ENCODE data around the gene AFDN. TPM values are rescaled to one million over a fixed set of nuclear protein-coding genes. Genes with fewer than 3 reads are reported as not detected.

Gene AFDN
- total and polyA plus RNA-seq, 2 donors = 15.3 to 16.7 TPM

DNA sequence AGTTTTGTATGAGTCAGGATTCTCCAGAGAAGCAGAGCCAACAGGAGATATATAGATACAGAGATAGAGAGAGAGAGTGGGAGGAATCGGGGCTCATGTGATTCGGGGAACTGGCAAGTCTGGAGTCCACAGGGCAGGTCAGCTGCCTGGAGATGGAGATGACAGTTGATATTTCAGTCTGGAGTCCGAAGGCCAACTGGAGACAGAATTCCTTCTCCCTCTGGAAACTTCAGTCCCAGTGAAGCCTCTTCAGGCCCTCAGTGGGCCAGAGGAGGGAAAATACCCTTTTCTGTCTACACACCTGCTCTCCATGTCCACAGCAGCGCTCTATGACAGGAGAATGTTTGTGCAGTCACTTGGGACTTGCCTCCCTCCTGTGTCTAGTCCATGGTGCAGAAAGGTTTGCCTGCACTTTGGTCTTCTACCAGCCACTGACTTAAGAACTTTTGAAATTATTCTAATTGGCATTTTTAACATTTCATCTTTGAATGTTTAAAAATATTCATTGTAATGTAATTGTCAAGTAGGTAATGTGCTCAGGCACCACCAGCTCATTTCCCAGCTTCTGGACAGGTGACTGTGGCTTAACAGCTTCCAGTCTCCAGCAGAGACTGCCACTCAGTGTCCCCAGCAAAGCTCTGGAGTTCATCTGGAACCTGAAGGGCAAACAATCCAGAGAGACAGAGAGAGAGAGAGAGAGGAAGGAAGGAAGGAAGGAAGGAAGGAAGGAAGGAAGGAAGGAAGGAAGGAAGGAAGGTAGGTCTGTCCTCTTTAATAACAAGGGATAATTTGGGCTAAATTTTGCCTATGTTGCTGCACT is 43.8 kb upstream of the AFDN start:
- no peaks in the 10 kb centered on the region for H3K36me3 ChIP-seq (ENCODE audit: control insufficient read depth in 2 of 2, insufficient read depth in 2 of 2, low read length in 1 of 2)
- H3K4me1 ChIP-seq (ENCODE audit: control insufficient read depth in 2 of 2, insufficient read depth in 2 of 2, low read length in 2 of 2) = no peaks in the 10 kb centered on the region
- H3K27me3 ChIP-seq (ENCODE audit: control insufficient read depth in 2 of 2, insufficient read depth in 1 of 2, low read length in 1 of 2) = no peaks in the 10 kb centered on the region
- no peak overlapping the region for H3K27ac ChIP-seq (ENCODE audit: low read depth in 1 of 2, low read length in 1 of 2)
- no peak for DNase-seq (ENCODE audit: low read depth in 6 of 9, low spot score in 9 of 9)
- H3K4me3 ChIP-seq (ENCODE audit: low read length in 2 of 2) = no peak overlapping the region
- H3K9me3 ChIP-seq (ENCODE audit: control insufficient read depth in 2 of 2, insufficient read depth in 1 of 2, low read length in 1 of 2) = no peaks in the 10 kb centered on the region
- WGBS = 93% methylated on average over 4 of the region's 4 CpGs

DNA sequence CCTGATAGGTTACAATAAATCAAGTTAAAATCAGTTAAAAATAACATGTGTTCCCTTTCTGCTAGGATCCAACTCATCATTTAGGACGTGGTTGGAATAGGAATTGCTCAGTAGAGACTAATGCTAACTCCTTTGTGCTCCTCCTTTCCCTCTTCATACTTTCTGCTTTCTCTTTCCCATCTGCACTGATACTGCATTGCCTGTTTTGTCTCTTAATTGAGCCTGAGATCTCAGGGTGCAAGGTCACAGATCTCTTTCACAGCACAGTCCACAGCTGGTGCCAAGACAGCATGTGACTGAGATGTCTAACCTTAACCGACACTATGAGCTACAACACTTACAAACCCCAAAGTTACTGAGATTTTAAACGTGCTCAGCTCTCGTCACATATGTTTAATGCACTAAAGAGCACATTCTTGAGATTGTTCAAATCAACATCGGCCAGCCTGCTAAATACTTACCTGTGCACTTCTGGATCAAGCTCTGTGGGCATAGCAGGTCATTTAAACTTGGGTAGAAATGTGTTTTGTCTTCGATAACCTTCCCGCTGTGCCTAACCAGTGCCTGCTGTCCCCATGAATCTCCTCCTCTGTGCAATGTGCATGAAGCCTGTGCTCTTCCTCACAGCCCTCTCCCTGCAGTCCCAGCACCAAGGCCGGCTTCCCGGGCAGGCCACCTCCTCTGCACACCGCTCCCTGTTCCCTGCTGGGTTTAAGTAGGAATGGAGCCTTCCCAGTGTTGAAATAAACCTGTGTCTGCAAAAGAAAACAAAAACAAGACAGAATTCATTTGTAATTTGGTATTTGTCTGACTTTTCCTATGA is 39.6 kb upstream of the AFDN start:
- Histone ChIP-seq H3K4me3 (ENCODE audit: low read length in 2 of 2) (no peak overlapping the region), H3K4me1 (ENCODE audit: control insufficient read depth in 2 of 2, insufficient read depth in 2 of 2, low read length in 2 of 2) (no peaks in the 10 kb centered on the region), H3K36me3 (ENCODE audit: control insufficient read depth in 2 of 2, insufficient read depth in 2 of 2, low read length in 1 of 2) (no peaks in the 10 kb centered on the region), H3K9me3 (ENCODE audit: control insufficient read depth in 2 of 2, insufficient read depth in 1 of 2, low read length in 1 of 2) (no peaks in the 10 kb centered on the region), H3K27me3 (ENCODE audit: control insufficient read depth in 2 of 2, insufficient read depth in 1 of 2, low read length in 1 of 2) (no peaks in the 10 kb centered on the region), H3K27ac (ENCODE audit: low read depth in 1 of 2, low read length in 1 of 2) (no peak overlapping the region)
- DNase-seq (ENCODE audit: low read depth in 6 of 9, low spot score in 9 of 9) = no peak
- 93% methylated on average over 10 of the region's 10 CpGs for WGBS

- no peak for DNase-seq (ENCODE audit: low read depth in 6 of 9, low spot score in 9 of 9)
- H3K36me3 ChIP-seq (ENCODE audit: control insufficient read depth in 2 of 2, insufficient read depth in 2 of 2, low read length in 1 of 2) = no peaks in the 10 kb centered on the region
- no peaks in the 10 kb centered on the region for H3K9me3 ChIP-seq (ENCODE audit: control insufficient read depth in 2 of 2, insufficient read depth in 1 of 2, low read length in 1 of 2)
- no peaks in the 10 kb centered on the region for H3K27me3 ChIP-seq (ENCODE audit: control insufficient read depth in 2 of 2, insufficient read depth in 1 of 2, low read length in 1 of 2)
- H3K4me3 ChIP-seq (ENCODE audit: low read length in 2 of 2) = no peak overlapping the region
- 88% methylated on average over 23 of the region's 23 CpGs for WGBS
- no peak overlapping the region for H3K27ac ChIP-seq (ENCODE audit: low read depth in 1 of 2, low read length in 1 of 2)
- H3K4me1 ChIP-seq (ENCODE audit: control insufficient read depth in 2 of 2, insufficient read depth in 2 of 2, low read length in 2 of 2) = no peaks in the 10 kb centered on the region
Observed at GRCh38 chr6:167787896-167788562, 38.7 kb upstream of the AFDN start.

GRCh38 chr6:167788563-167788903 is 38.2 kb upstream of the AFDN start:
- H3K36me3 ChIP-seq (ENCODE audit: control insufficient read depth in 2 of 2, insufficient read depth in 2 of 2, low read length in 1 of 2) = no peaks in the 10 kb centered on the region
- no peak overlapping the region for H3K27ac ChIP-seq (ENCODE audit: low read depth in 1 of 2, low read length in 1 of 2)
- no peaks in the 10 kb centered on the region for H3K9me3 ChIP-seq (ENCODE audit: control insufficient read depth in 2 of 2, insufficient read depth in 1 of 2, low read length in 1 of 2)
- WGBS = 95% methylated on average over 2 of the region's 2 CpGs
- no peak overlapping the region for H3K4me3 ChIP-seq (ENCODE audit: low read length in 2 of 2)
- no peak for DNase-seq (ENCODE audit: low read depth in 6 of 9, low spot score in 9 of 9)
- H3K27me3 ChIP-seq (ENCODE audit: control insufficient read depth in 2 of 2, insufficient read depth in 1 of 2, low read length in 1 of 2) = no peaks in the 10 kb centered on the region
- H3K4me1 ChIP-seq (ENCODE audit: control insufficient read depth in 2 of 2, insufficient read depth in 2 of 2, low read length in 2 of 2) = no peaks in the 10 kb centered on the region

DNA sequence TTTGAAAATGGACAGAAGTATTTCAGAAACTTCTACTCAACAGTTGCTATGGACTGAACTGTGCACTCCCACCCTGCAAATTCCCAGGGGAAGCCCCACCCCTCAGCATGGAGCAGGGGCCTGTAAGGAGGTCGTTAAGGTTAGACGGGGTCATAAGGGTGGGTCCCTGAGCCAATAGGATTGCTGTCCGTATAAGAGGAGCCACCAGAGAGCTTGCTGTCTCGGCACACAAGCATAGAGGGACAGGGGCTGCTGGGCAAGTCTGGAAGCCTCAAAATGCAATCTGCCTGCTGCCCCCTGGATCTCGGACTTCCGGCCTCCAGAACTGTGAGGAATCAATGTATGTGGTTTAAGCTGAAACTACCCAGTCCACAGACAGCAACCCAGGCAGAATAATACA is 37.4 kb upstream of the AFDN start:
- no peaks in the 10 kb centered on the region for H3K36me3 ChIP-seq (ENCODE audit: control insufficient read depth in 2 of 2, insufficient read depth in 2 of 2, low read length in 1 of 2)
- 75% methylated on average over 6 of the region's 6 CpGs for WGBS
- peaks cover 2 to 3% of the 10 kb centered on the region in 2 donors for H3K27me3 ChIP-seq (ENCODE audit: control insufficient read depth in 2 of 2, insufficient read depth in 1 of 2, low read length in 1 of 2)
- no peaks in the 10 kb centered on the region for H3K9me3 ChIP-seq (ENCODE audit: control insufficient read depth in 2 of 2, insufficient read depth in 1 of 2, low read length in 1 of 2)
- no peak overlapping the region for H3K27ac ChIP-seq (ENCODE audit: low read depth in 1 of 2, low read length in 1 of 2)
- no peak overlapping the region for H3K4me3 ChIP-seq (ENCODE audit: low read length in 2 of 2)
- no peak for DNase-seq (ENCODE audit: low read depth in 6 of 9, low spot score in 9 of 9)
- H3K4me1 ChIP-seq (ENCODE audit: control insufficient read depth in 2 of 2, insufficient read depth in 2 of 2, low read length in 2 of 2) = no peaks in the 10 kb centered on the region

DNA sequence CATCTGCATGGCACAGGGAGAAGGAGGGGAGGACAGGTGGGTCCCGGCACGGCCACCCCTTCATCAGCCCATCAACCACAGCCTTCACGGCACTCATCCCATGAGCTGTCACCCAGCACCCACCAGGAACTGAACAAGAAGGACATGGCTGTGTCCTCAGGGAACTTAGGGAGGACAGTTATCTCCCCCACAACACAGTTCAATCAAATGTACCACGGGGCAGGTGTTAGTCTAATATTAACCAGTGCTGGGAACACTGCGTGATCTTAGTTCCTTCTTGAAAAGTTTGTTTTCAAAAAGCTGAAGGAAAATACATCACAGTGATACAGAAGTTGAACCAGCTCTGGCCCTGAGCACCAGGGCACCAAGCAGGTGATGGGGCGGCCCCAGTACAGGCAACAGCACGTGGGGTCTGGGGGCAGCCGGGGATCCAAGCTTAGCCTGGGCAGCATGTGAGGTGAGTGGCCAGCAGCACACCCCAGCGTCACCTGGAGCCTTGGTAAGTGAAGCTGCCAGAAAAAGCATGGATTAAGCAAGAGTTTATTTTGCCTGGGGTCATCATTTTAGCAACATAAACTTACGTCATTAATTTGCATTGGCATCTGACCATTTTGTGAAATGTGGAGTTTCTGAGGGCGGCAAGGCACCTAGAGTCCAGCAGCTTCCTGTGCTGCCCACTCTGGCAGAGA is 35.5 kb upstream of the AFDN start:
- peaks cover 15 to 21% of the 10 kb centered on the region in 2 donors for H3K27me3 ChIP-seq (ENCODE audit: control insufficient read depth in 2 of 2, insufficient read depth in 1 of 2, low read length in 1 of 2)
- H3K4me1 ChIP-seq (ENCODE audit: control insufficient read depth in 2 of 2, insufficient read depth in 2 of 2, low read length in 2 of 2) = no peaks in the 10 kb centered on the region
- H3K4me3 ChIP-seq (ENCODE audit: low read length in 2 of 2) = no peak overlapping the region
- no peaks in the 10 kb centered on the region for H3K36me3 ChIP-seq (ENCODE audit: control insufficient read depth in 2 of 2, insufficient read depth in 2 of 2, low read length in 1 of 2)
- no peak overlapping the region for H3K27ac ChIP-seq (ENCODE audit: low read depth in 1 of 2, low read length in 1 of 2)
- WGBS = 89% methylated on average over 11 of the region's 11 CpGs
- no peak for DNase-seq (ENCODE audit: low read depth in 6 of 9, low spot score in 9 of 9)
- H3K9me3 ChIP-seq (ENCODE audit: control insufficient read depth in 2 of 2, insufficient read depth in 1 of 2, low read length in 1 of 2) = no peaks in the 10 kb centered on the region

DNA sequence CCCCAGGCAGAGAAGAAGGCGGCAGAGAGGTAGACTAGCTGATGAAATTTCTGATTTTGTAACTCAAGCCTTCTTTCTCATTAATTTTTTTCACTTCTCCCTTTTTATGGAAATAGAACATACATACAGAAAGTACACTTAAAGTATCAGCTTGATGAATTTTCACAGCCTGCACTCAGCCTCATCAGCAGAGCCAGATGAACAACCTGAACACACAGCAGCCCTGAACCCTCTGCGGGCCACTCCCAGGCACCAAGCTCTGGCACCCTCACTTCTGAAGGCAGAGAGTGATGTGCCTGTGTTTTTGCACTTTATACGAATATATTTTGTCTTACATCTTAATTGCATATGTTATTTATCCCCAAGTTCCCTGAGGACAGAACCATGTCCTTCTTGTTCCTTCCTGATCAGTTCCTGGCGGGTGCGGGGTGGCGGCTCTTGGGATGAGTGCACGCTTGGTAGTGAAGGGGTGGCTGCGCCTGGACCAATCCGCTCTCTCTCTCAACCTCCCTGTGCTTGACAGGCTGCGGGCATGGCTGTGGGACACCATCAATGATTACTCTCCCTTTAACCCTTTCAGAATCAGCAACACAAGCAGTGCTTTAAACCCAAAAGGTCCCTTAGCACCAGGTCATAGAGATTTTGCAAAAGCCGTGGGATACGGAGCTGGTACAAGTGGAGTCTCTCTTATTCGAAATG is 34.8 kb upstream of the AFDN start:
- no peak for DNase-seq (ENCODE audit: low read depth in 6 of 9, low spot score in 9 of 9)
- WGBS = 88% methylated on average over 13 of the region's 13 CpGs
- H3K4me3 ChIP-seq (ENCODE audit: low read length in 2 of 2) = no peak overlapping the region
- no peaks in the 10 kb centered on the region for H3K9me3 ChIP-seq (ENCODE audit: control insufficient read depth in 2 of 2, insufficient read depth in 1 of 2, low read length in 1 of 2)
- H3K27ac ChIP-seq (ENCODE audit: low read depth in 1 of 2, low read length in 1 of 2) = no peak overlapping the region
- H3K36me3 ChIP-seq (ENCODE audit: control insufficient read depth in 2 of 2, insufficient read depth in 2 of 2, low read length in 1 of 2) = no peaks in the 10 kb centered on the region
- peaks cover 17 to 28% of the 10 kb centered on the region in 2 donors for H3K27me3 ChIP-seq (ENCODE audit: control insufficient read depth in 2 of 2, insufficient read depth in 1 of 2, low read length in 1 of 2)
- no peaks in the 10 kb centered on the region for H3K4me1 ChIP-seq (ENCODE audit: control insufficient read depth in 2 of 2, insufficient read depth in 2 of 2, low read length in 2 of 2)

- Histone ChIP-seq H3K4me3 (ENCODE audit: low read length in 2 of 2) (no peak overlapping the region), H3K36me3 (ENCODE audit: control insufficient read depth in 2 of 2, insufficient read depth in 2 of 2, low read length in 1 of 2) (no peaks in the 10 kb centered on the region), H3K4me1 (ENCODE audit: control insufficient read depth in 2 of 2, insufficient read depth in 2 of 2, low read length in 2 of 2) (no peaks in the 10 kb centered on the region), H3K27me3 (ENCODE audit: control insufficient read depth in 2 of 2, insufficient read depth in 1 of 2, low read length in 1 of 2) (peaks cover 17 to 40% of the 10 kb centered on the region in 2 donors), H3K9me3 (ENCODE audit: control insufficient read depth in 2 of 2, insufficient read depth in 1 of 2, low read length in 1 of 2) (no peaks in the 10 kb centered on the region), H3K27ac (ENCODE audit: low read depth in 1 of 2, low read length in 1 of 2) (no peak overlapping the region)
- no peak for DNase-seq (ENCODE audit: low read depth in 6 of 9, low spot score in 9 of 9)
- WGBS = 87% methylated on average over 9 of the region's 9 CpGs
Observed at GRCh38 chr6:167793421-167793820, 33.3 kb upstream of the AFDN start.

Data from thymus (tissue), 11 donors.